ENCODE data around the gene N4BP2L2. TPM values are rescaled to one million over a fixed set of nuclear protein-coding genes. Genes with fewer than 3 reads are reported as not detected.

Gene N4BP2L2
- total and polyA plus RNA-seq, 2 of the 4 experiments (the other 2 are of a cell fraction), result 28.7 to 34.6 TPM

DNA sequence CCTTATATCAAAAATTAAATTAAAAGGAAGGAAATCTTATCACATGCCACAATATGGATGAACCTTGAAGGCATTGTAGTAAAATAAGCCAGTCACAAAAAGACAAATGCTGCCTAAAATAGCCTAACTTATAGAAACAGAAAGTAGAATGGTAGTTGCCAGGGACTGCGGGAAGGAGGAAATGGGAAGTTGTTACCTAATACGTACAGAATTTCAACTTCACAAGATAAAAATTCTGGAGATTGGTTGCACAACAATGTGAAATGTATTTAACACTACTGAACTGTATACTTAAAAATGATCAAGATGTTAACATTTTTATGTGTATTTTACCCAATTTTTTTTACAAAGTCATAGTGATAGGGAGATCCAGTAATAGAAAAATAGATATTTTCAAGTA is 10.2 kb upstream of the N4BP2L2 start:
- Histone ChIP-seq H2AFZ (replicated peaks; ENCODE audit: low read length, poor library complexity) (no peak overlapping the region), H3K9ac (ENCODE audit: low read depth, low read length) (no peak overlapping the region), H4K91ac (ENCODE audit: insufficient read depth, low read depth, low read length) (no peak overlapping the region), H2AK9ac (replicated peaks; ENCODE audit: low read depth, low read length, poor library complexity) (no peak overlapping the region), H2BK20ac (ENCODE audit: low read depth, low read length) (no peak overlapping the region), H3K27me3 (ENCODE audit: control insufficient read depth, insufficient read depth, low read length) (peaks cover 2% of the 10 kb centered on the region; the same call in 1 of the 2 replicates), H3K14ac (replicated peaks; ENCODE audit: low read depth, low read length) (no peak overlapping the region), H3K9me3 (ENCODE audit: control insufficient read depth, insufficient read depth, low read length) (no peaks in the 10 kb centered on the region), H3K9me1 (ENCODE audit: insufficient read depth, low read length) (no peaks in the 10 kb centered on the region), H2BK120ac (ENCODE audit: low read depth, low read length) (no peak overlapping the region), H3K56ac (ENCODE audit: extremely low read depth, insufficient read depth, low read length) (no peak overlapping the region), H3K36me3 (ENCODE audit: control insufficient read depth, insufficient read depth, low read length) (no peaks in the 10 kb centered on the region), H3K27ac (ENCODE audit: insufficient read depth, low read length) (no peak overlapping the region), H2BK5ac (ENCODE audit: low read depth, low read length, poor library complexity, severe bottlenecking) (no peak overlapping the region), H2BK15ac (ENCODE audit: low read depth, low read length) (no peak overlapping the region), H3K4me3 (ENCODE audit: insufficient read depth, low read depth, low read length) (no peak overlapping the region), H3K18ac (ENCODE audit: low read depth, low read length) (no peak overlapping the region), H4K5ac (ENCODE audit: low read depth, low read length) (no peak overlapping the region; the same call in 1 of the 2 replicates), H3K79me1 (ENCODE audit: low read depth in 1 of 2, low read length in 2 of 2) (no peaks in the 10 kb centered on the region), H4K20me1 (ENCODE audit: insufficient read depth, low read length) (no peaks in the 10 kb centered on the region), H3K4me2 (ENCODE audit: low read depth, low read length) (no peak overlapping the region), H2AK5ac (ENCODE audit: low read depth, low read length) (no peak overlapping the region), H3K4me1 (ENCODE audit: control insufficient read depth, insufficient read depth, low read length) (no peaks in the 10 kb centered on the region), H3K4ac (ENCODE audit: low read depth, low read length) (no peak overlapping the region), H3K23ac (ENCODE audit: low read depth, low read length) (no peak overlapping the region), H4K8ac (ENCODE audit: low read depth in 2 of 2, low read length in 2 of 2) (no peak overlapping the region)
- POLR2A ChIA-PET (ENCODE audit: unreplicated experiment), result no interaction called here
- TF ChIP-seq CEBPB (IDR thresholded peaks at IDR 0.05; ENCODE audit: low read depth, low read length) (peak; percentile 63; the same call in 1 of the 2 replicates), RAD21 (IDR thresholded peaks at IDR 0.05; ENCODE audit: low read length) (no peak)
- TF ChIP-seq, protein P1, sequence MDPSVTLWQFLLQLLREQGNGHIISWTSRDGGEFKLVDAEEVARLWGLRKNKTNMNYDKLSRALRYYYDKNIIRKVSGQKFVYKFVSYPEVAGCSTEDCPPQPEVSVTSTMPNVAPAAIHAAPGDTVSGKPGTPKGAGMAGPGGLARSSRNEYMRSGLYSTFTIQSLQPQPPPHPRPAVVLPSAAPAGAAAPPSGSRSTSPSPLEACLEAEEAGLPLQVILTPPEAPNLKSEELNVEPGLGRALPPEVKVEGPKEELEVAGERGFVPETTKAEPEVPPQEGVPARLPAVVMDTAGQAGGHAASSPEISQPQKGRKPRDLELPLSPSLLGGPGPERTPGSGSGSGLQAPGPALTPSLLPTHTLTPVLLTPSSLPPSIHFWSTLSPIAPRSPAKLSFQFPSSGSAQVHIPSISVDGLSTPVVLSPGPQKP (IDR thresholded peaks at IDR 0.05; ENCODE audit: borderline replicate concordance, low read depth, low read length), result no peak
- in situ Hi-C loops (cut with MboI; ENCODE audit: low sequenced_read_pairs) (no loop called here), dilution Hi-C loops (cut with HindIII; ENCODE audit: low sequenced_read_pairs, unreplicated experiment) (no loop called here), intact Hi-C loops (cut with micrococcal nuclease) (no loop called here)
- CTCF ChIA-PET, result no interaction called here
- BruUV-seq (replicated peaks), result no TSS peak
- ATAC-seq (ENCODE audit: low read depth), result peak; percentile 11; the same call in 1 of the 2 replicates
- DNase-seq, result peak; percentile 41
- whole genome bisulfite sequencing, 2 experiments (ENCODE audit: extremely low coverage in 2 of 2, insufficient read length in 1 of 2), result no CpG with 5 or more reads among the region's 2 CpGs

All from IMR-90 (cell line).